ENCODE data around the gene ZNF385B.

Gene ZNF385B

DNA sequence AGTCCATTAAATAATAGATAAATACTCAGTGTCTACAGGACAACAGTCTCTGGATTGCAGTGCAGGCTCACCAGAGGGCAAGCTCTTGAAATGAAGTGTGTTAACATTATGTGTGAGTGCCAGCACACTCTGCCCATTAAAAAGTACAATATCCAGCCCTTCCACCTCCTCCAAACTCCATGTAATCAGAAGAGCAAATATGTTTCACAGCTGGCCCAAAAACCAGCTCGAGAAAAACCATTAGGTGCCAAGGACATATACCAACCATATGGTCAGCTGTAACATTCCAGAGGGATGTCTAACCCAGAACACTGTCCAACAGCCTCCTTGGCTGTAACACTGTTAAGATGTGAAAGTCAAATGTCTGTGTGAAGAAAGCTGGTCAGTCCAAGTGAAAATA, 112.2 kb downstream of the ZNF385B start:
- no peak for TF ChIP-seq CTCF (conservative IDR thresholded peaks at IDR 0.05)
- peak overlapping the region; percentile 28; the same call in 1 of the 2 replicates for H3K27ac ChIP-seq

GRCh38 chr2:179746981-179747380, 114.4 kb downstream of the ZNF385B start:
- no peak for TF ChIP-seq CTCF (conservative IDR thresholded peaks at IDR 0.05)
- peak overlapping the region; percentile 88 for H3K27ac ChIP-seq

GRCh38 chr2:179745635-179746256, 115.7 kb downstream of the ZNF385B start:
- peak overlapping the region; percentile 88 for H3K27ac ChIP-seq
- no peak for TF ChIP-seq CTCF (conservative IDR thresholded peaks at IDR 0.05)

DNA sequence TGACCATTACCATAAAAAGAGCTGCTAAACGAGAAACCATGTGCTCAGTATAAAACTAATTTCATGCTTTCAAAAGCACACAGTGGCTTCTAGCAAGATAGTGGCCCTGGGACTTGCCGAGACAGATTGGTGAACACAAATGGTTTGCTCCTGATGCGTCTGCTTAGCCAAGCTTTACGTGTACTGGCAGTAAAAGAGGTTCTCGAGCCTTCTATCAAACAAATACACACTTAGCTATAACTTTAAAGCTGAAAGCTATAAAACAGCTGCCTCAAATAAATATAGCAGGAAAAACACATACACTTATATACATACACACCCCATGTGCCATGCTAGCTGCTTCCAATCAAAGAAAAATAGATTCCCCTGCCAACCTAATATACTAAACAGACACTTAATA, 117.0 kb downstream of the ZNF385B start:
- peak overlapping the region; percentile 88 for H3K27ac ChIP-seq
- no peak for TF ChIP-seq CTCF (conservative IDR thresholded peaks at IDR 0.05)

- H3K27ac ChIP-seq, result no peak overlapping the region
- no peak for TF ChIP-seq CTCF (conservative IDR thresholded peaks at IDR 0.05)
These were observed 120.1 kb downstream of the ZNF385B start for GRCh38 chr2:179741317-179741716.

DNA sequence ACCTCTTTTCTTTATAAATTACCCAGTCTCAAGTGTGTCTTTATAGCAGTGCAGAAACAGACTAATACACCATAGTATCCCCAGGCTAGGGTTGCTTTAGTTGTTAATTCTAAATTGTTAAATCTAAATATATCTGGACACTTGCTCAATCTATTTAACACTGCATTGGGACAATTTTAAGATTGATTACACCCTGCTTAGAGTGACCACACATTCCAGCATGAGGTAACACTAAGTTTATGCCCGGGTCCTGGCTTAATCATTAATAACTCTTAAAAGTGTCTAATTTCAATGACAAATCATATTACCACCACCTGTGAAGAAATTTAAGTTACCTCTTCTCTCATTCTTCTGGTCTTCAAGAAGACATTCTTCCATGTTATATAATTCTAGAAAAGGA, 131.4 kb downstream of the ZNF385B start:
- no peak overlapping the region for H3K27ac ChIP-seq
- TF ChIP-seq CTCF (conservative IDR thresholded peaks at IDR 0.05), result no peak

- no peak for TF ChIP-seq CTCF (conservative IDR thresholded peaks at IDR 0.05)
- no peak overlapping the region for H3K27ac ChIP-seq
These were observed 134.8 kb downstream of the ZNF385B start for GRCh38 chr2:179726461-179727180.

All from VCaP (cell line).